ENCODE measurements around the gene DNAJB12. TPM values are rescaled to one million over a fixed set of nuclear protein-coding genes. Genes with fewer than 3 reads are reported as not detected.
"Not testable (repeated sequence)": the region's sequence is repeated elsewhere in the genome, so short reads cannot be mapped to it uniquely, and the experiment has no call there.

DNAJB12 gene
- total RNA-seq, 1 donor from 2014 or later, result 34.8 TPM

- no peak for DNase-seq (ENCODE audit: extremely low read depth, low read depth, low spot score)
These were observed 57.4 kb downstream of the DNAJB12 start for GRCh38 chr10:72297281-72297804.

DNA sequence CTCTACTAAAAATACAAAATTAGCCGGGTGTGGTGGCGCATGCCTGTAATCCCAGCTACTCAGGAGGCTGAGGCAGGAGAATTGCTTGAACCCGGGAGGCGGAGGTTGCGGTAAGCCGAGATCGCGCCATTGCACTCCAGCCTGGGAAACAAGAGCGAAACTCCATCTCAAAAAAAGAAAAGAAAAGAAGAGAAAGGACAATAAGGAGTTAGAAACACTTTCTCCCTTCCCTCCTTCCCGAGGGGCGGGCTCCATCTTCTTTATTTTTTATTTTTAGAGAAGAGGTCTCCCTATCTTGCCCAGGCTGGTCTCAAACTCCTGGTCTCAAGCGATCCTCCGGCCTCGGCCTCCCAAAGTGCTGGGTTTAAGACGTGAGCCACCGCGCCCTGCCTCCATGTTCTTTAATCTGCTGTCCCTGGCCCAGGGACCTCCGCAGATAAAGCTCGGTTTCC, 57.9 kb downstream of the DNAJB12 start:
- not testable (repeated sequence) for DNase-seq (ENCODE audit: extremely low read depth, low read depth, low spot score)

DNA sequence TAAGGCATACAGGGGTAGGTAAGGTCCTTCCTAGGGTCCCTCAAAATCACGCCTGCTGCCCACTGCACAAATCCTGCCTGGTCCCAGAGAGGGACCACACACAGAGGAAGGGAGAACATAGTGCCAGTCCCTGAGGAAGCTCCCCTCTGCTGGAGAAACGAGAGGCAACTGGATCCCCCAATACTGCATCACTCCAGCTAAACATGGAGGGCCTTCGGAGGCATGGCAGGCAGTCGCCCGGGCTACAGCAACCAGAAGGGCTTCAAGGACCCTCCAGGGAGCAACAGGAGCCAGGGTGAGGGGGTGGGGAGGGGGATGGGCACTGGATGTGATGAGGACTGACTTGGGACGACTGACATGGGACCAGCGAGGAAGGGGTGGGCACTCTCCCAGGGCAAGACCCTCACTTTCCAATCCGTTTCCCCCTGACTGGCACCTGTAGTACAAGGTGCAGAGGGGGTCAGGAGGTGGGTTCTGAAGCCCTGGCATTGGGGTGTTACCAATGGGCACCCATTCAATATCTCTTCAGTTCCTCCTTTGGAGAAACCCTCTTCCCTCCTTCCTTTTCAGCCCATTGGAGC, 59.3 kb downstream of the DNAJB12 start:
- no peak for DNase-seq (ENCODE audit: extremely low read depth, low read depth, low spot score)

GRCh38 chr10:72292223-72292691, 62.5 kb downstream of the DNAJB12 start:
- no peak for DNase-seq (ENCODE audit: extremely low read depth, low read depth, low spot score)

DNA sequence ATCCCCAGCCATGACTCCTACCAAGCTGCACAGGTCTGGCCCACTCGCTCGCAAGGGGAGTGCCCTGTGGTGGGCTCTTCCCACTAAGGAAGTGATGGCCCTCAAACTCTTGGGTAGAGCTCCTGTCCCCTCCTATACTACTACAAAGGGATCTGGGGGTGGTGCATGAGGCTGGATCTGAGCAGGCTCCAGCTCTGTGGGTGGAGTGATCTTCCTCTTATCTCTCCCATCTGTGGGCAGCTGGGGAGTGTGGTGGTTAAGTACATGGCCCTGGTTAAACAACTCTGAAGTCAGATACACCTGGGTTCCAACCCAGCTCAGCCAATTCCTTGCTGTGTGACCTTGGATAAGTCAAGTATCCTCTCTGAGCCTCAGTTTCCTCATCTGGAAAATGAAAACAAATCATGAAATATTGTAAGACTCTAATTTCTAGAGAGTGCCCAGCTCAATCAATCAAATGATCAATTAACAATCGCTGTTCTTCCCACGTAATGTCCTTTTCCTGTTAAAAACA, 63.6 kb downstream of the DNAJB12 start:
- DNase-seq (ENCODE audit: extremely low read depth, low read depth, low spot score), result no peak

GRCh38 chr10:72285972-72286521, 68.7 kb downstream of the DNAJB12 start:
- DNase-seq (ENCODE audit: extremely low read depth, low read depth, low spot score), result no peak

DNA sequence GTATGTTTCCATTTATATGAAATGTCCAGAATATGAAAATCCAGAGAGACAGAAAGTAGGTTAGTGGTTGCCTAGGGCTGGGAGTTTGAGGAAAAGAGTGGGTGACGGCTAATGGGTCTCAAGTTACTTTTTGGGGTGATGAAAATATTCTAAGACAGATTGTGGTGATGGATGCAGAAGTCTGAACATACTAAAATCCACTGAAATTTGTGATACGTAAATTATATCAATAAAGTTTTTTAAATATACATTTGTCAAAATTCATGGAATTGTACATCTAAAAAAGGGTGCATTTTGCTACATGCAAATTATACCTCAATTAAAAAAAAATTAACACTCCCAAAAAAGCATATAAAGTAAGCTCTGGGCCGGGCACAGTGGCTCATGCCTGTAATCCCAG, 71.6 kb downstream of the DNAJB12 start:
- DNase-seq (ENCODE audit: extremely low read depth, low read depth, low spot score), result no peak

Other genes starting within 250 kb of the DNAJB12 start
- 28.1 and 39.4 TPM in 2 replicates for gene ANAPC16, start 138.9 kb downstream of the DNAJB12 start, total RNA-seq
- gene ASCC1, start 138.6 kb downstream of the DNAJB12 start, total RNA-seq, result 23.8 and 26.3 TPM in 2 replicates
- gene DDIT4, start 81.0 kb downstream of the DNAJB12 start, total RNA-seq, result 54.6 and 80.2 TPM in 2 replicates